ENCODE measurements around the gene MAD1L1.
A peak's percentile ranks its signal among the peaks of the same experiment; 100 is the strongest.

The MAD1L1 gene

DNA sequence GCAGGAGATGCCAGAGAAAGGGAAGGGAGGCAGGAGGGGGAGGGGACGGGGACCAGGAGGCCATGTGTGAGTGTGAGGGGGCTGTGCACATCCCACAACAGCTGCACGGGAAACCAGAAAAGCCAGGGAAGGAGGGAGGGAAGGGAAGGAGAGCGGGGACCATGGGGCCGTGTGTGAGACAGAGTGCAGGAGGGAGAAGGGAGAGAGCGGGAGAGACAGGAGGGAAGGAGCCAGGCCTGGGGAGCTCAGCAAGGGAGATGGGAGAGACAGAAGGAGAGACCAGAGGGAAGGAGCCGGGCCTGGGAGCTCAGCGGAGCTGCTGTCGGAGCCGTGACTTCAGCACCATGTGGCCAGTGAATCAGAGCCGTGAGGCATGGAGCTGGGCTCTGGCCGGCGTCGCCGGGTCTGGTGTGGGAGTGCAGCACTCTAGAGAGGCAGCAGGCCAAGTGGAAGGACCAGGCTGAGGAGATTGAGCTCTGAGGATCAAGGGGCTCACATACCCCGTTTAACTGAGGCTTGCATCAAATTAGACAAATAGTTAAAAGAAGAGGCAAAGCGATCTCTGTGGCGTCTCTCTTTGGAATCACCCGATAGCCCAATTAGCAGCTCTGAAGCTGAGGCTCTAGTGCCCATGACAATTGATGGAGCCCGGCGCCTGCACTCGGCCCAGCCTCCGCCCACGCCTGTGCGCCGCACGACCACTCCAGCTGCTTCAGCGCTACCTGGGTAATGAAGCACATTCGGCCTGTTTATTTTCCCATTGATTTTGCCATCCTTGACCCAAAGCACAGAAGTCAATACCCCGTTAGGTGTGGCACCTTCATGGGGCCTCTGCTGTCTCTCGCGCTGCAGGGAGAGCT is 150.4 kb downstream of the MAD1L1 start:
- in situ Hi-C loops (cut with HindIII; ENCODE audit: low sequenced_read_pairs), result no loop called here

GRCh38 chr7:2081526-2082135 is 151.1 kb downstream of the MAD1L1 start:
- no peak overlapping the region for H3K4me3 ChIP-seq (ENCODE audit: low read depth, low read length)
- TF ChIP-seq CTCF (IDR thresholded peaks at IDR 0.05; ENCODE audit: low read depth, low read length, missing control alignments), result no peak
- in situ Hi-C loops (cut with HindIII; ENCODE audit: low sequenced_read_pairs), result no loop called here
- DNase-seq (ENCODE audit: low read depth), result no peak

More for the DNA sequence above, 150.4 kb downstream of the MAD1L1 start:
- peak; percentile 53 for DNase-seq (ENCODE audit: low read depth)
- no peak for TF ChIP-seq CTCF (IDR thresholded peaks at IDR 0.05; ENCODE audit: low read depth, low read length, missing control alignments)
- no peak overlapping the region for H3K4me3 ChIP-seq (ENCODE audit: low read depth, low read length)

- no peak for TF ChIP-seq CTCF (IDR thresholded peaks at IDR 0.05; ENCODE audit: low read depth, low read length, missing control alignments)
- in situ Hi-C loops (cut with HindIII; ENCODE audit: low sequenced_read_pairs), result no loop called here
- no peak for DNase-seq (ENCODE audit: low read depth)
- H3K4me3 ChIP-seq (ENCODE audit: low read depth, low read length), result no peak overlapping the region
These were observed 152.3 kb downstream of the MAD1L1 start for GRCh38 chr7:2080477-2080876.

- DNase-seq (ENCODE audit: low read depth), result no peak
- H3K4me3 ChIP-seq (ENCODE audit: low read depth, low read length), result no peak overlapping the region
- in situ Hi-C loops (cut with HindIII; ENCODE audit: low sequenced_read_pairs), result no loop called here
- no peak for TF ChIP-seq CTCF (IDR thresholded peaks at IDR 0.05; ENCODE audit: low read depth, low read length, missing control alignments)
These were observed 152.7 kb downstream of the MAD1L1 start for GRCh38 chr7:2080060-2080387.

GRCh38 chr7:2079332-2080059 is 153.2 kb downstream of the MAD1L1 start:
- no peak overlapping the region for H3K4me3 ChIP-seq (ENCODE audit: low read depth, low read length)
- no peak for TF ChIP-seq CTCF (IDR thresholded peaks at IDR 0.05; ENCODE audit: low read depth, low read length, missing control alignments)
- in situ Hi-C loops (cut with HindIII; ENCODE audit: low sequenced_read_pairs), result no loop called here

DNA sequence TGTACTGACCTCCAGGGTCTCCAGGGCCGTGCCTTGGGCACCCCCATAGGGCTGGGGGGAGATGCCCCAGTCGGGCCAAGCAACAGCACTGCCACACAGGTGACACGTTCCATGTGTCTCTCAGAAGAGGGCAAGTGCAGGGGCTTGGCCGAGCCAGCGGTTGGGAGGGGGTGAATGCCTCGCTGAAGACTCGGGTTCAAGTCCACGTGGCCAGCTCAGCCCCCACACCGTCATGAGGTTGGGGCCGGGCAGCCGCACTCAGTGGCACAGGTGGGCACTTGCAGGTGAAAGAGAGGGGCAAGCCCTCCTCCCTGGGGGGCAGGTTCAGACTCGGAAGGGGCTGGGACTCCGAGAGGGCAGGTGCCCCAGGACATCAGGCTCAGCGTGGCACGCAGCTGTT is 153.8 kb downstream of the MAD1L1 start:
- TF ChIP-seq CTCF (IDR thresholded peaks at IDR 0.05; ENCODE audit: low read depth, low read length, missing control alignments), result no peak
- in situ Hi-C loops (cut with HindIII; ENCODE audit: low sequenced_read_pairs), result no loop called here
- DNase-seq (ENCODE audit: low read depth), result no peak
- no peak overlapping the region for H3K4me3 ChIP-seq (ENCODE audit: low read depth, low read length)

More at GRCh38 chr7:2079332-2080059, 153.2 kb downstream of the MAD1L1 start:
- no peak for DNase-seq (ENCODE audit: low read depth)

Measured in astrocyte of the cerebellum (primary cell).